ENCODE data around the gene SFN. TPM values are rescaled to one million over a fixed set of nuclear protein-coding genes. Genes with fewer than 3 reads are reported as not detected.
A peak's percentile ranks its signal among the peaks of the same experiment; 100 is the strongest.

SFN gene

DNA sequence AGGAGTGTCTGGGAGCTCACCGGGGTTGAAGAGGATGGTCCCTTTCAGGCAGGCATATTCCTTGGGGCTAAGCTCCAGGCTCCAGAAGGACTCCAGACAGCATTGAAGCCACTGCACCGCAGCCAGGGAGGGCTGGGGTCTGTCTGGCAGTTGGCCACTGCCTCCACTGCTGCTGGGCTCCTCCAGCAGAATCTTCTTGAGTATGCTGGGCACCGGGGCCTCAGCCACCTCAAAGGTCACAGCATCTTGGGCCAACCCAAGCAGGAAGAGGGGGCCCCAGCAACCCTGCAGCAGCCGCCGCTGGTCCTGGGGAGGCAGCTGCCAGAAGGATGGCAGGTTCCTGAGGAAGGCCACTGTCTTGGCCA lies 50.4 kb downstream of the SFN start:
- H3K9ac ChIP-seq (ENCODE audit: low read depth, low read length, poor library complexity) = no peak overlapping the region
- H4K91ac ChIP-seq (ENCODE audit: low read depth, low read length, poor library complexity) = no peak overlapping the region
- H3K23ac ChIP-seq (ENCODE audit: low read depth, low read length, poor library complexity) = peak overlapping the region; percentile 80
- peak overlapping the region; percentile 84 for H2BK5ac ChIP-seq (ENCODE audit: low read length)
- no peak overlapping the region for H3K4ac ChIP-seq (ENCODE audit: low read length)
- H3K36me3 ChIP-seq (replicated peaks in 1 of 2; ENCODE audit: control insufficient read depth in 2 of 2, insufficient read depth in 2 of 2, low read length in 2 of 2) = no peaks in the 10 kb centered on the region
- DNase-seq (ENCODE audit: low spot score) = no peak
- no peak overlapping the region for H3K4me2 ChIP-seq (ENCODE audit: insufficient read depth, low read length, poor library complexity, severe bottlenecking)
- no peak overlapping the region for H3K18ac ChIP-seq (ENCODE audit: low read length)
- peaks cover 0 to 4% of the 10 kb centered on the region in 2 donors for H3K4me1 ChIP-seq (ENCODE audit: control insufficient read depth in 2 of 2, insufficient read depth in 1 of 2, low read depth in 1 of 2, low read length in 2 of 2)
- H2AK5ac ChIP-seq (ENCODE audit: low read depth, low read length) = peak overlapping the region; percentile 63
- WGBS, 2 donors (ENCODE audit: extremely low coverage in 2 of 2, insufficient read length in 2 of 2, insufficient replicate concordance in 1 of 2) = no CpG with 5 or more reads among the region's 5 CpGs
- no peak overlapping the region for H3K27ac ChIP-seq (replicated peaks; ENCODE audit: low read length)
- no peaks in the 10 kb centered on the region for H3K79me1 ChIP-seq (ENCODE audit: low read depth, low read length)
- H2BK12ac ChIP-seq (ENCODE audit: low read length) = no peak overlapping the region
- peaks cover 0 to 32% (median 2%) of the 10 kb centered on the region in 3 experiments for H3K27me3 ChIP-seq (ENCODE audit: control insufficient read depth in 3 of 3, insufficient read depth in 3 of 3, low read depth in 1 of 3, low read length in 3 of 3)
- H2AFZ ChIP-seq (ENCODE audit: low read length) = no peak overlapping the region
- H4K8ac ChIP-seq (ENCODE audit: low read depth, low read length) = peak overlapping the region; percentile 65
- H2BK15ac ChIP-seq (ENCODE audit: low read length) = no peak overlapping the region
- no peaks in the 10 kb centered on the region for H3K9me3 ChIP-seq (replicated peaks in 1 of 2; ENCODE audit: control insufficient read depth in 2 of 2, insufficient read depth in 1 of 2, low read depth in 1 of 2, low read length in 2 of 2)
- H3K14ac ChIP-seq (ENCODE audit: low read length) = no peak overlapping the region
- H3K4me3 ChIP-seq (ENCODE audit: low read length in 2 of 2) = no peak overlapping the region
- no peak overlapping the region for H2BK120ac ChIP-seq (ENCODE audit: low read depth, low read length)

Small RNA genes lying within 50 kb of the gene (small RNA-seq; reads per million reads assigned to genes)
- not detected for gene RN7SL165P (ENCODE audit: insufficient read depth)

All from neuronal stem cell (in vitro differentiated cells).